HepG2 (cell line): ENCODE results near the gene OVCA2.
"Not testable (repeated sequence)": the region's sequence is repeated elsewhere in the genome, so short reads cannot be mapped to it uniquely, and the experiment has no call there.

ENCODE experiments used
- EZH2 ChIP-seq: conservative IDR thresholded peaks from 2 replicates; pipeline ENCODE4 v1.6.1; 2012; ENCODE audit warnings: mild to moderate bottlenecking, low read depth, low read length, moderate library complexity
- HNRNPK ChIP-seq: fragments of 200-400 bp; formaldehyde crosslinking; IDR thresholded peaks from 2 replicates; pipeline ENCODE4 v1.6.1; 2018; ENCODE audit warnings: low read length, low read depth, moderate library complexity, mild to moderate bottlenecking; ENCODE audit not compliant: poor library complexity, severe bottlenecking
- MED13 ChIP-seq: sonication (generic); formaldehyde crosslinking; IDR thresholded peaks from 2 replicates; pipeline ENCODE4 v1.5.0; 2020; ENCODE audit warnings: missing genetic modification reagents
- NR2F2 ChIP-seq: IDR thresholded peaks from 2 replicates; pipeline ENCODE4 v1.6.1; 2012; ENCODE audit warnings: low read depth, inconsistent platforms, borderline replicate concordance
- SMC3 ChIP-seq: IDR thresholded peaks from 2 replicates; pipeline ENCODE4 v1.6.1; 2011; ENCODE audit warnings: low read length, improper control_type of control experiment
- ZFP36 ChIP-seq: fragments of 150-350 bp; IDR thresholded peaks from 2 replicates; pipeline ENCODE4 v1.6.1; 2018; ENCODE audit warnings: borderline replicate concordance, low read length, low read depth; ENCODE audit not compliant: partially characterized antibody
- ZFX ChIP-seq: sonication (generic); formaldehyde crosslinking; IDR thresholded peaks from 2 replicates; pipeline ENCODE4 v1.4.0; 2020; ENCODE audit warnings: mild to moderate bottlenecking, low read depth, missing genetic modification reagents, moderate library complexity
- ZNF558 ChIP-seq: sonication (generic); formaldehyde crosslinking; IDR thresholded peaks from 2 replicates; pipeline ENCODE4 v1.9.0; 2022; ENCODE audit warnings: mild to moderate bottlenecking, missing genetic modification reagents, borderline replicate concordance
- TF ChIP-seq, protein P1 (sequence below), 2 experiments: sonication (generic) in 1 of 2; formaldehyde crosslinking in 1 of 2; IDR thresholded peaks; 2 replicates each; pipeline versions ENCODE4 v1.6.1 to v1.9.0; 2014 to 2022; ENCODE audit warnings: antibody characterized with exemption in 1 of 2, borderline replicate concordance in 1 of 2, inconsistent platforms in 1 of 2, low read depth in 1 of 2, missing genetic modification reagents in 1 of 2
- TF ChIP-seq, protein P2 (sequence below): sonication (generic); formaldehyde crosslinking; IDR thresholded peaks from 2 replicates; pipeline ENCODE4 v1.5.1; 2020; ENCODE audit warnings: missing genetic modification reagents, mild to moderate bottlenecking, borderline replicate concordance
- TF ChIP-seq, protein P3 (sequence below): sonication (generic); formaldehyde crosslinking; IDR thresholded peaks from 2 replicates; pipeline ENCODE4 v1.4.0; 2020; ENCODE audit warnings: missing genetic modification reagents, borderline replicate concordance
- TF ChIP-seq, protein P4 (sequence below): sonication (generic); formaldehyde crosslinking; IDR thresholded peaks from 2 replicates; pipeline ENCODE4 v1.4.0; 2020; ENCODE audit warnings: missing genetic modification reagents
- TF ChIP-seq, protein P5 (sequence below): sonication (generic); formaldehyde crosslinking; IDR thresholded peaks from 2 replicates; pipeline ENCODE4 v1.4.0; 2020; ENCODE audit warnings: missing genetic modification reagents
- TF ChIP-seq, protein P6 (sequence below): sonication (generic); formaldehyde crosslinking; IDR thresholded peaks from 2 replicates; pipeline ENCODE4 v1.5.0; 2020; ENCODE audit warnings: mild to moderate bottlenecking, missing genetic modification reagents, moderate library complexity

DNA sequence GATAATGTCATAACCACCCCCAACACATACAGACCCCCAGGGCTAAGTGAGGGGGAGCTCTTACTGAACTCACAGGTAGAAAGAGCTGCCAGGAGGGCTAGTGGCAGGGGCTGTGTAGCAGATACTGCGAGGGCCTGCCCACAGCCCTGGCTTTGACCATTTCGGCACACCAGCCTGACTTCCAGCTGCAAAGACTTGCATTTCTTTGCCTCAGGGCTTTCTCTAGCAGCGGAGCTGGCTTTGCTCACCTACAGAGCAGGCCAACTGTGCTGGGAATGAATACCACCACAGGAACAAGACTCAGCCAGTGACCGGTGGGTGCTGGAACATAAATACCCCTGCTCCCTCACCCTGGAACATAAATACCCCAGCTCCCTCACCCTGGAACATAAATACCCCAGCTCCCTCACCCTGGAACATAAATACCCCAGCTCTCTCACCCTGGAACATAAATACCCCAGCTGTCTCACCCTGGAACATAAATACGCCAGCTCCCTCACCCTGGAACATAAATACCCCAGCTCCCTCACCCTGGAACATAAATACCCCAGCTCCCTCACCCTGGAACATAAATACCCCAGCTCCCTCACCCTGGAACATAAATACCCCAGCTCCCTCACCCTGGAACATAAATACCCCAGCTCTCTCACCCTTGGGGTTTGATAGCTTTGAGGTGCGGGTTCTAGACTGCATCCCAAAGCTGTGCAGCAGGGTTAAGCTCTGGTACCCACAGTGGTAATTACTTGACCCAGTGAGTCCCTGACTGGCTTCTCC is 28.4 kb upstream of the OVCA2 start:
- TF ChIP-seq, protein P1, sequence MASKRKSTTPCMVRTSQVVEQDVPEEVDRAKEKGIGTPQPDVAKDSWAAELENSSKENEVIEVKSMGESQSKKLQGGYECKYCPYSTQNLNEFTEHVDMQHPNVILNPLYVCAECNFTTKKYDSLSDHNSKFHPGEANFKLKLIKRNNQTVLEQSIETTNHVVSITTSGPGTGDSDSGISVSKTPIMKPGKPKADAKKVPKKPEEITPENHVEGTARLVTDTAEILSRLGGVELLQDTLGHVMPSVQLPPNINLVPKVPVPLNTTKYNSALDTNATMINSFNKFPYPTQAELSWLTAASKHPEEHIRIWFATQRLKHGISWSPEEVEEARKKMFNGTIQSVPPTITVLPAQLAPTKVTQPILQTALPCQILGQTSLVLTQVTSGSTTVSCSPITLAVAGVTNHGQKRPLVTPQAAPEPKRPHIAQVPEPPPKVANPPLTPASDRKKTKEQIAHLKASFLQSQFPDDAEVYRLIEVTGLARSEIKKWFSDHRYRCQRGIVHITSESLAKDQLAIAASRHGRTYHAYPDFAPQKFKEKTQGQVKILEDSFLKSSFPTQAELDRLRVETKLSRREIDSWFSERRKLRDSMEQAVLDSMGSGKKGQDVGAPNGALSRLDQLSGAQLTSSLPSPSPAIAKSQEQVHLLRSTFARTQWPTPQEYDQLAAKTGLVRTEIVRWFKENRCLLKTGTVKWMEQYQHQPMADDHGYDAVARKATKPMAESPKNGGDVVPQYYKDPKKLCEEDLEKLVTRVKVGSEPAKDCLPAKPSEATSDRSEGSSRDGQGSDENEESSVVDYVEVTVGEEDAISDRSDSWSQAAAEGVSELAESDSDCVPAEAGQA (IDR thresholded peaks at IDR 0.05; ENCODE audit: low read depth), result not testable (repeated sequence)
- TF ChIP-seq, protein P1 (CRISPR knock-in tag; IDR thresholded peaks at IDR 0.05; ENCODE audit: borderline replicate concordance), result not testable (repeated sequence)
- TF ChIP-seq, protein P2, sequence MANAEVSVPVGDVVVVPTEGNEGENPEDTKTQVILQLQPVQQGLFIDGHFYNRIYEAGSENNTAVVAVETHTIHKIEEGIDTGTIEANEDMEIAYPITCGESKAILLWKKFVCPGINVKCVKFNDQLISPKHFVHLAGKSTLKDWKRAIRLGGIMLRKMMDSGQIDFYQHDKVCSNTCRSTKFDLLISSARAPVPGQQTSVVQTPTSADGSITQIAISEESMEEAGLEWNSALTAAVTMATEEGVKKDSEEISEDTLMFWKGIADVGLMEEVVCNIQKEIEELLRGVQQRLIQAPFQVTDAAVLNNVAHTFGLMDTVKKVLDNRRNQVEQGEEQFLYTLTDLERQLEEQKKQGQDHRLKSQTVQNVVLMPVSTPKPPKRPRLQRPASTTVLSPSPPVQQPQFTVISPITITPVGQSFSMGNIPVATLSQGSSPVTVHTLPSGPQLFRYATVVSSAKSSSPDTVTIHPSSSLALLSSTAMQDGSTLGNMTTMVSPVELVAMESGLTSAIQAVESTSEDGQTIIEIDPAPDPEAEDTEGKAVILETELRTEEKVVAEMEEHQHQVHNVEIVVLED (CRISPR knock-in tag), result not testable (repeated sequence)
- TF ChIP-seq, protein P3, sequence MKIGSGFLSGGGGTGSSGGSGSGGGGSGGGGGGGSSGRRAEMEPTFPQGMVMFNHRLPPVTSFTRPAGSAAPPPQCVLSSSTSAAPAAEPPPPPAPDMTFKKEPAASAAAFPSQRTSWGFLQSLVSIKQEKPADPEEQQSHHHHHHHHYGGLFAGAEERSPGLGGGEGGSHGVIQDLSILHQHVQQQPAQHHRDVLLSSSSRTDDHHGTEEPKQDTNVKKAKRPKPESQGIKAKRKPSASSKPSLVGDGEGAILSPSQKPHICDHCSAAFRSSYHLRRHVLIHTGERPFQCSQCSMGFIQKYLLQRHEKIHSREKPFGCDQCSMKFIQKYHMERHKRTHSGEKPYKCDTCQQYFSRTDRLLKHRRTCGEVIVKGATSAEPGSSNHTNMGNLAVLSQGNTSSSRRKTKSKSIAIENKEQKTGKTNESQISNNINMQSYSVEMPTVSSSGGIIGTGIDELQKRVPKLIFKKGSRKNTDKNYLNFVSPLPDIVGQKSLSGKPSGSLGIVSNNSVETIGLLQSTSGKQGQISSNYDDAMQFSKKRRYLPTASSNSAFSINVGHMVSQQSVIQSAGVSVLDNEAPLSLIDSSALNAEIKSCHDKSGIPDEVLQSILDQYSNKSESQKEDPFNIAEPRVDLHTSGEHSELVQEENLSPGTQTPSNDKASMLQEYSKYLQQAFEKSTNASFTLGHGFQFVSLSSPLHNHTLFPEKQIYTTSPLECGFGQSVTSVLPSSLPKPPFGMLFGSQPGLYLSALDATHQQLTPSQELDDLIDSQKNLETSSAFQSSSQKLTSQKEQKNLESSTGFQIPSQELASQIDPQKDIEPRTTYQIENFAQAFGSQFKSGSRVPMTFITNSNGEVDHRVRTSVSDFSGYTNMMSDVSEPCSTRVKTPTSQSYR (CRISPR knock-in tag), result not testable (repeated sequence)
- TF ChIP-seq EZH2; SMC3; ZFP36; ZFX (CRISPR knock-in tag); NR2F2; HNRNPK; ZNF558 (CRISPR knock-in tag); MED13: not testable (repeated sequence)
- TF ChIP-seq, protein P4, sequence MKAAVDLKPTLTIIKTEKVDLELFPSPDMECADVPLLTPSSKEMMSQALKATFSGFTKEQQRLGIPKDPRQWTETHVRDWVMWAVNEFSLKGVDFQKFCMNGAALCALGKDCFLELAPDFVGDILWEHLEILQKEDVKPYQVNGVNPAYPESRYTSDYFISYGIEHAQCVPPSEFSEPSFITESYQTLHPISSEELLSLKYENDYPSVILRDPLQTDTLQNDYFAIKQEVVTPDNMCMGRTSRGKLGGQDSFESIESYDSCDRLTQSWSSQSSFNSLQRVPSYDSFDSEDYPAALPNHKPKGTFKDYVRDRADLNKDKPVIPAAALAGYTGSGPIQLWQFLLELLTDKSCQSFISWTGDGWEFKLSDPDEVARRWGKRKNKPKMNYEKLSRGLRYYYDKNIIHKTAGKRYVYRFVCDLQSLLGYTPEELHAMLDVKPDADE (CRISPR knock-in tag), result not testable (repeated sequence)
- TF ChIP-seq, protein P5, sequence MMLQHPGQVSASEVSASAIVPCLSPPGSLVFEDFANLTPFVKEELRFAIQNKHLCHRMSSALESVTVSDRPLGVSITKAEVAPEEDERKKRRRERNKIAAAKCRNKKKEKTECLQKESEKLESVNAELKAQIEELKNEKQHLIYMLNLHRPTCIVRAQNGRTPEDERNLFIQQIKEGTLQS (CRISPR knock-in tag), result not testable (repeated sequence)
- TF ChIP-seq, protein P6, sequence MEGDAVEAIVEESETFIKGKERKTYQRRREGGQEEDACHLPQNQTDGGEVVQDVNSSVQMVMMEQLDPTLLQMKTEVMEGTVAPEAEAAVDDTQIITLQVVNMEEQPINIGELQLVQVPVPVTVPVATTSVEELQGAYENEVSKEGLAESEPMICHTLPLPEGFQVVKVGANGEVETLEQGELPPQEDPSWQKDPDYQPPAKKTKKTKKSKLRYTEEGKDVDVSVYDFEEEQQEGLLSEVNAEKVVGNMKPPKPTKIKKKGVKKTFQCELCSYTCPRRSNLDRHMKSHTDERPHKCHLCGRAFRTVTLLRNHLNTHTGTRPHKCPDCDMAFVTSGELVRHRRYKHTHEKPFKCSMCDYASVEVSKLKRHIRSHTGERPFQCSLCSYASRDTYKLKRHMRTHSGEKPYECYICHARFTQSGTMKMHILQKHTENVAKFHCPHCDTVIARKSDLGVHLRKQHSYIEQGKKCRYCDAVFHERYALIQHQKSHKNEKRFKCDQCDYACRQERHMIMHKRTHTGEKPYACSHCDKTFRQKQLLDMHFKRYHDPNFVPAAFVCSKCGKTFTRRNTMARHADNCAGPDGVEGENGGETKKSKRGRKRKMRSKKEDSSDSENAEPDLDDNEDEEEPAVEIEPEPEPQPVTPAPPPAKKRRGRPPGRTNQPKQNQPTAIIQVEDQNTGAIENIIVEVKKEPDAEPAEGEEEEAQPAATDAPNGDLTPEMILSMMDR (CRISPR knock-in tag), result not testable (repeated sequence)
